ENCODE data around the gene CERS6.

- no peak for TF ChIP-seq GATA3 (IDR thresholded peaks at IDR 0.05; ENCODE audit: low read depth, low read length)
- no peak for TF ChIP-seq GATA2 (IDR thresholded peaks at IDR 0.05; ENCODE audit: low read depth, low read length)
These were observed 73.2 kb downstream of the CERS6 start for GRCh38 chr2:168529054-168529833.
